A673 (cell line): ENCODE measurements around the gene SLC26A11.

ENCODE experiments used
- EZH2 ChIP-seq: fragments of 200-600 bp; sonication (generic); IDR thresholded peaks from 2 replicates; pipeline ENCODE4 v1.6.1; 2017; ENCODE audit warnings: borderline replicate concordance, low read depth, mild to moderate bottlenecking, mixed read lengths, antibody characterized with exemption, low read length; ENCODE audit not compliant: poor library complexity, severe bottlenecking
- TF ChIP-seq, protein P1 (sequence below): fragments of 300-800, 200-600 bp; sonication (generic); conservative IDR thresholded peaks from 2 replicates; pipeline ENCODE4 v1.5.1; 2017; ENCODE audit warnings: low read depth, mild to moderate bottlenecking, antibody characterized with exemption, low read length, moderate library complexity, mixed read lengths

- TF ChIP-seq, protein P1, sequence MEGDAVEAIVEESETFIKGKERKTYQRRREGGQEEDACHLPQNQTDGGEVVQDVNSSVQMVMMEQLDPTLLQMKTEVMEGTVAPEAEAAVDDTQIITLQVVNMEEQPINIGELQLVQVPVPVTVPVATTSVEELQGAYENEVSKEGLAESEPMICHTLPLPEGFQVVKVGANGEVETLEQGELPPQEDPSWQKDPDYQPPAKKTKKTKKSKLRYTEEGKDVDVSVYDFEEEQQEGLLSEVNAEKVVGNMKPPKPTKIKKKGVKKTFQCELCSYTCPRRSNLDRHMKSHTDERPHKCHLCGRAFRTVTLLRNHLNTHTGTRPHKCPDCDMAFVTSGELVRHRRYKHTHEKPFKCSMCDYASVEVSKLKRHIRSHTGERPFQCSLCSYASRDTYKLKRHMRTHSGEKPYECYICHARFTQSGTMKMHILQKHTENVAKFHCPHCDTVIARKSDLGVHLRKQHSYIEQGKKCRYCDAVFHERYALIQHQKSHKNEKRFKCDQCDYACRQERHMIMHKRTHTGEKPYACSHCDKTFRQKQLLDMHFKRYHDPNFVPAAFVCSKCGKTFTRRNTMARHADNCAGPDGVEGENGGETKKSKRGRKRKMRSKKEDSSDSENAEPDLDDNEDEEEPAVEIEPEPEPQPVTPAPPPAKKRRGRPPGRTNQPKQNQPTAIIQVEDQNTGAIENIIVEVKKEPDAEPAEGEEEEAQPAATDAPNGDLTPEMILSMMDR: no peak
- no peak for TF ChIP-seq EZH2
Measured at GRCh38 chr17:80247561-80247960, 27.3 kb downstream of the SLC26A11 start.
